GM21717 (cell line): Measurements from ENCODE around the gene ACTN3.
"Not testable (repeated sequence)": the region's sequence is repeated elsewhere in the genome, so short reads cannot be mapped to it uniquely, and the experiment has no call there.

Source experiments
- ATAC-seq: cut with Tn5 transposase; IDR thresholded peaks from one replicate; pipeline ENCODE4 v1.9.1; 2021; ENCODE audit warnings: mild to moderate bottlenecking, moderate library complexity; ENCODE audit not compliant: unreplicated experiment

Gene ACTN3

DNA sequence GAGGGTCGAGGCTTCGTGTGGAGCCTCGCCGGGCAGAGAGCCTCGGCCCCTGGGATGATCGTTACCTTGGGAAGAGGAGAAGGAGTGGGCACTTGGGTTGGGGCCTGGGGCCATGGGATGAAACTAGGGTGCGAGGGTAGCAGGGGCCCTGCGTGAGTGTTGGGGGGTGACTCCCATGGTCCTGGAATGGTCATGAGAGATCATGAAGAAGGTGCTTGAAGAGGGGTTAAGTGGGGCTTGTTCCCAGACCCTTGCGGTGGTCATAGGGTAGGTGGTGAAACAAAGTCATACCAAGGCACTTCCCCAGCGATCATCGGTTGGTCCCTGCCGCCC is 46.6 kb downstream of the ACTN3 start:
- ATAC-seq, result peak; percentile 29

DNA sequence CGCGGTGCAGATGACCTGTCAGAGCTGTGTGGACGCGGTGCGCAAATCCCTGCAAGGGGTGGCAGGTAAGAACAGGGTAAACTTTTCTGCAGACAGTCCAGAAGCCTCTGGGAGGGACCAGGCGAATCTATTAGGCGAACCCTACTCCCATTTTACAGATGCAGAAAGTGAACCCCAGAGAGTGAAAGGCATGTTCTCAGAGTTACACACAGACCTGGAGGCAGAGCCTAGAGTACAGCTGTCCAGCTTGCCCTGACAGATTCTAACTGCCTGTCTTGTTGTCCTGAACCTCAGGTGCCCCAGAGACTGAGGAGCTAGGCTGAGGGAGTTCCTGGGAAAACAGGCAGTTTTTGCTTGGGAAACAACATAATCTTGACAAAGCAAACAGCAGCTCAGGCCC is 46.9 kb downstream of the ACTN3 start:
- peak; percentile 5 for ATAC-seq

DNA sequence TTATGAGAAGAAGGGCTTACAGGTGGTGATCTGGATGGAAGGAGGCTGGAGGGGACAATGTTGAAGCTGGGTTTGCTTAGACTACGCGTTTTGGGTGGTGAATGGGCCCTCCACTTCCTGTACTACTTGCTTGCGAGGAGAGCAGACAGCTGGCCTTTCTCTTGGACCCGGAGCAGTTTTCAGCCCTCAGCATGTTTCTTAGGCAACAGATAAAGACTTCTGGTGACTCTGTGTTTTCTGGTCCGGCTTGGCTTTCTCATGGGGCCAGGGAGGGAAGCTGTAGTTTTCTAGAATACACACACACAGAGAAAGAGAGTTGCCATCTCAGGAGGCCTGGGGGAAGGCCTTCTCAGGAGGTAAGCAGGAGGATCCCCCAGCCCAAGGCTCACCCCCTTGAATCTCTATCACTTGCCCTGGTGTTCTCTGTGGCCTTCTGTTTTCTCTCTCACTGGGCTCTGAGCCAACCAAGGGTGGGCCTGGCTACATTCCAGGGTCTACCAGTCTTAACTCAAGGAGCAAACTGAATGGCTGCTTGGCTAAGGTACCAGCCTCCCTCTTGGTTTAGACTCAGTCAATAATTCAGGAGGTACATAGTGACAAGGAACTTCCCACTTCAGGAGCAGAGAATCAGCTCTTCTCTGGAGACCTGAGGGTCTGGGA is 48.7 kb downstream of the ACTN3 start:
- ATAC-seq, result no peak

DNA sequence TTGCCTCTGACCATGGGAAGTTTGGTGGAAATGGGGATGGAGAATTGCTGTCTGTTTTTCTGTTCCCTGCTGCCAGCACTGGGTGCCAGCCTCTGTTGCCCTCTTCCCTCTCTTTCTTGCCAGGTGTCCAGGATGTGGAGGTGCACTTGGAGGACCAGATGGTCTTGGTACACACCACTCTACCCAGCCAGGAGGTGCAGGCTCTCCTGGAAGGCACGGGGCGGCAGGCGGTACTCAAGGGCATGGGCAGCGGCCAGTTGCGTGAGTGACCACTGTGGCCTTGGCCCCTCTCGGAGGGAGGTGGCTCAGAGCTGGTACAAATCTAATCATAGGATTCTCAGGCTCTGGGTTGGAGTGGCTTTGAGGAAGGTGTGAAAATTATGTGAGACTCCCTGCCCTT is 52.3 kb downstream of the ACTN3 start:
- no peak for ATAC-seq

DNA sequence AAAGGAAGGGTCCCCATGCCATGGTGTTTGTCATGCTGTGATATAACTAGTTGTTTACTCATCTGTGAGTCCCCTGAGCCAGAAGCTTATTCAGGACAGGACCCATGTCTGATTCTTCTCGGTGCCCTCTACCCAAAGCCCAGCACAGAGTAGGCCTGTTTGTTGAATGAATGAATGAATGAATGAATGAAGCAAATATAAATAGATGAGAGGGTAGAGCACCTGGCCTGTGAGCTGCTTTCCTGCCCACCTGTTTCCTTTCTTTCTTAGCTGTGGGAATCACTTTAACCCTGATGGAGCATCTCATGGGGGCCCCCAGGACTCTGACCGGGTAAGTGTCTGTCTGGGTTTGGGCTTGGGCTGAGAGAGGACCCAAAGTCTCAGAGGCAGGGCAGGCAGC is 53.5 kb downstream of the ACTN3 start:
- no peak for ATAC-seq

DNA sequence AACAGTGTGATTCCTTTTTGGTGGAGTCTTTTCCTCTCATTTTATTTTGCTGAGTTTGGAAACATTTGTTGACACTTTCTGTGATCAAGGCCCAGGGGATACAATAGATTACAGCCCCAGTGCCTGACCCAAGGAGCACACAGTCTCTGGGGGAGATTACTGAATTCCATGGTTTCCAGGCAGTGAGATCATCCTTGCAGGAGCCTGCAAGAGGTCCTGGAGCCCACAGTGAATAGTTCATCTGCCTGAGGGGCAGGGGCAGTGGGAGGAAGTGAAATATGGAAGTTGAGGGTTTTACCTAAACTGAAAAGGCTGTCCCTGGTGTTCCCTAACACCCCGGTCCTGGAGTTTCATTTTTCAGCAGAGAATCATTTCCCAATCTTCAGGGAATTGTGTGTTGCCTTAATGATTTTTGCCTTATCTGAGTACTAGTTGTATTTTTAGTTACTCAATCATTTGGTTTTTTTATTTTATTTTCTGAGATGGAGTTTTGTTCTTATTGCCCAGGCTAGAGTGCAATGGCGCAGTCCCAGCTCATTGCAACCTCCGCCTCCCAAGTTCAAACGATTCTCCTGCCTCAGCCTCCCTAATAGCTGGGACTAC is 54.0 kb downstream of the ACTN3 start:
- ATAC-seq, result no peak

DNA sequence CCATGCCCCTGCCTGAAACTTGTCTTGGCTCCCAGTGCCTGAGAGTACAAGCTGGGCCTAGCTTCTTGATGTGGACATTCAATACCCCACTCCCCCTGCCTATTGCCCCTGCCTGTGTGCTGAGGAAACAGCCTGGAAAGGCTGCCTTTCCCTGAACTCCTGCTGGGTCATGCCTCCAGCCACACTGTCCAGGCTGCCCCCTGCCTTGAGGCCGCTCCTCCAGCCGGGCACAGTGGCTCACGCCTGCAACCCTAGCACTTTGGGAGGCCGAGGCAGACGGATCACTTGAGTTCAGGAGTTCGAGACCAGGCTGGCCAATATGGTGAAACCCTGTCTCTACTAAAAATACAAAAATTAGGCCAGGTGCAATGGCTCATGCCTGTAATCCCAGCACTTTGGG is 56.4 kb downstream of the ACTN3 start:
- ATAC-seq, result no peak

DNA sequence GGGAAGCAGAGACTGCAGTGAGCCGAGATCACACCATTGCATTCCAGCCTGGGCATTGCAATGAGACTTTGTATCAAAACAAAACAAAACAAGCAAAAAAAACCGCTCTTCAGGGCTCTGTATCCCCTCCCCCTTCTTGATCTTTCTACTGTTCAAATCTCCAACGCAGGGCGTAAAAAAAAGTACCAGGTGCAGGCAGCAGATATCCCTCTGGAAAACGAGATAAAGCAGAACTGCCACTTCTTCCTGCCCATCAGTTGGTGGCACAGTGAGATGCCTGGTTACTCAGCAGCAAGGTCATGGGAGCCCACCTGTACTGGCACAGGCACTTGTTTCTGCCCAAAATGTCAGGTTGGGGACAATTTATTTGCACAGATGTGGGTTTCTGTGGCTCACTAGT is 57.5 kb downstream of the ACTN3 start:
- ATAC-seq, result no peak

DNA sequence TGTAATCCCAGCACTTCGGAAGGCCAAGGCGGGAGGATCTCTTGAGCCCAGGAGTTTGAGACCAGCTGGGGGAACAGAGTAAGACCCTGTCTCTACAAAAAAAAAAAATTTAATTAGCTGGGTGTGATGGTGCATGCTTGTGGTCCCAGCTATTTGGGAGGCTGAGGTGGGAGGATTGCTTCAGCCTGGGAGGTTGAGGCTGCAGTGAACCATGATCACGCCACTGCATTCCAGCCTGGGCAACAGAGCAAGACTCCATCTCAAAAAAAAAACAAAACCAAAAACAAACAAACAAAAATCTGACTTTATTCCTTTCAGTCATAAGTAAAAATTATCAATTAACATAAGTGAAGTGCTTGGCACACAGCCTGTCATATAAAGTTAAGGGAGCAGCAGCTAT is 59.9 kb downstream of the ACTN3 start:
- not testable (repeated sequence) for ATAC-seq

DNA sequence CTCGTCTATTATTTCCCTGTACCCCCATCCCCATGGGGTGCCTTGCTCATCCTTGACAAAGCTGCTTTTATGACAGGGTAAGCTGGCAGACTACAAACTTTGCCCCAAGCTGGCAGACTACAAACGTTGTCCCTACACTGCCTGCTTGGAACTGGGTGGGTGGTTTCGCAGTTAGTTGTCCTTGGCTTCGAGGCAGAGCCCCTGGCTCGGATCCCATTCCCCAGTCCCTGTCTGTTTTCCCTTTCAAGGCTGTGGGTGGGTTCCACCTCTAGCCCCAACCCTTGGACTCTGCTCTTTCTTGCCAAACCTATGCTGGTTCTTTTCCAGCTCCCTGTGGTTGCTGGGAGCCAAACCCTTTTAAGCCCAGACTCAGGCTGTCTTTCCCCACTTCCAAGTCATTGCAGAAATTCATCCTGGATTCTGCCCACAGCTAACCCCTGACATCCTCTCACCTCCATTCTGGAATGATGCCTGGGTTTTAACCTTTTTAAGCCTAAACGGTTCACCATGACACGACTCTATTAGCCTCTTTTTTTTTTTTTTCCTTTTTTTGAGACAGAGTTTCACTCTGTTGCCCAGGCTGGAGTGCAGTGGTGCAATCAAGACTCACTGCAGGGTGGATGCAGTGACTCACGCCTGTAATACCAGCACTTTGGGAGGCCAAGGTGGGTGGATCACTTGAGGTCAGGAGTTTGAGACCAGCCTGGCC is 60.6 kb downstream of the ACTN3 start:
- ATAC-seq, result no peak

DNA sequence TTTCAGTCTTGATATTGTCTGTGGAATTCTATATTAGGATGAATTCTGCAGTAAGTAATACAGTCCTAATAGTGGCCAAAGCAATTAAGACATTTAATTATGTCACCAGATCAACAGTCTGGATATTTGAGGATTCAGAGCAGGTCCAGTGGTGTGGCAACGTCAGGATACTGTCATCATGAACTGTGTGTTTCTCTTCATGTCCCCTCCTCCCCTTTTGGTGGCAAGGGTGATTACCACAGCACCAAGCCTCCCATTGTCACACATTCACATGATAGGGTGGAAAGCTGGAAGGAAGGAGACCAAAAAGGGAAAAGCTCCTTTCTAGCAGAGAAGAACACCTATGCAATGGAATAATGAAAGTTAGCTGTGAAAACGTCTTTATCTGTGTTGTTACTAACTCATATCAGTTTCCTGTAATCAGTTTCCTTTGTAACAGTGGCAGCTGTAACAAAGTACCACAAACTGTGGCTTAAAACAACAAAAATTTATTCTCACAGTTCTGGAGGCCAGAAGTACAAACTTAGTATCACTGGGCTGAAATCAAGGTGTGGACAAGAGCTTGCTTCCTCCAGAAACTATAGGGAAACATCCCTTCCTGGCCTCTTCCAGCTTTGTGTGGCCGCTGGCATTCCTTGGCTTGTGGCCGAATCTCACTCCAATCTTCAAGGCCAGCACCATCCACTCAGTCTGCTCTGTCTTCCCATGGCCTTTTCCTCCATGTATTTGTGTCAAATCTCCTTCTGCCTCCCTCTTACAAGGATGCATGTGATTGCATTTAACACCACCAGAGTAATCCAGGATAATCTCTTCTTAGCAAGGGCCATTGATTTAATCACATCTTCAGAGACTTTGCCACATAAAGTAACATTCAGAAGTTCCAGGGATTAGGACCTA is 63.3 kb downstream of the ACTN3 start:
- no peak for ATAC-seq

DNA sequence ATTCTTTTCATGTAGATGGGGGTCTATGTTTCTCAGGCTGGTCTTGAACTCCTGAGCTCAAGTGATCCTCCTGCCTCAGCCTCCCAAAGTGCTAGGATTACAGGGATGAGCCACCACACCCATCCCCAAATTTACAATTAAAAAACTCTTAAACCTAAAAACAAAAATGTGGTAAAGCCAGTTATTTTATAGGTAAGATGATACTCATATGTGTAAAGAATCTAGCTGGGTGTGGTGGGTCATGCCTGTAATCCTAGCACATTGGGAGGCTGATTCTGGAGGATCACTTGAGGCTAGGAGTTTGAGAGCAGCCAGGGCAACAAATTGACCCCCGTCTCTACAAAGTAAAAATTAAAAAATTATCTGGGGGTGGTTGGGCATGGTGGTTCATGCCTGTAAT is 65.8 kb downstream of the ACTN3 start:
- no peak for ATAC-seq
